Caco-2 (cell line): ENCODE data around the gene COLEC11. TPM values are rescaled to one million over a fixed set of nuclear protein-coding genes. Genes with fewer than 3 reads are reported as not detected.
A peak's percentile ranks its signal among the peaks of the same experiment; 100 is the strongest.

Experiments used
- BruUV-seq: library from RNA; stranded (reverse); fragments of 400-500 nt; replicated peaks from 2 replicates; lab custom pipeline; 2021; lab: Mats Ljungman, UMichigan
- CTCF ChIA-PET: fragments of 300-600 bp; sonication (Branson Sonifier 250); formaldehyde crosslinking; loops from one replicate; lab custom pipeline; 2022; ENCODE audit warnings: antibody characterized with exemption; lab: Charles Lee
- POLR2A ChIA-PET: fragments of 300-600 bp; sonication (Branson Sonifier 250); formaldehyde crosslinking; loops from one replicate; lab custom pipeline; 2022; ENCODE audit warnings: antibody characterized with exemption; lab: Charles Lee
- DNase-seq, 2 experiments: peaks; one replicate each; pipeline versions ENCODE4 v3.0.0 to v3.0.0-alpha.2; 2020 to 2022
- H3K27me3 ChIP-seq: replicated peaks from 2 replicates; pipeline ENCODE4 v1.6.0; 2011; ENCODE audit warnings: low read length; ENCODE audit not compliant: control insufficient read depth, insufficient read depth
- H3K36me3 ChIP-seq: 2 replicates; pipeline ENCODE4 v1.5.1; 2011; ENCODE audit warnings: low read length; ENCODE audit not compliant: control insufficient read depth, insufficient read depth
- H3K4me1 ChIP-seq: fragments of 250-450 bp; sonication (Bioruptor Pico); 2 replicates; pipeline ENCODE4 v1.5.1; 2020; ENCODE audit warnings: mild to moderate bottlenecking
- H3K4me3 ChIP-seq: 2 replicates; pipeline ENCODE4 v1.5.1; 2011; ENCODE audit warnings: low read depth, mild to moderate bottlenecking, control low read depth, low read length
- H3K9me3 ChIP-seq: fragments of 250-450 bp; sonication (Bioruptor Pico); 2 replicates; pipeline ENCODE4 v1.5.1; 2020; ENCODE audit warnings: mild to moderate bottlenecking, moderate library complexity
- H3K27ac Mint-ChIP-seq: one replicate; pipeline ENCODE4 v1.8.0; 2022; ENCODE audit warnings: mixed read lengths; ENCODE audit not compliant: unreplicated experiment
- H3K27me3 Mint-ChIP-seq: one replicate; pipeline ENCODE4 v1.8.0; 2022; ENCODE audit warnings: mixed read lengths; ENCODE audit not compliant: insufficient read depth, unreplicated experiment
- H3K36me3 Mint-ChIP-seq: one replicate; pipeline ENCODE4 v1.8.0; 2022; ENCODE audit warnings: mild to moderate bottlenecking, mixed read lengths; ENCODE audit not compliant: insufficient read depth, unreplicated experiment
- H3K4me1 Mint-ChIP-seq: one replicate; pipeline ENCODE4 v1.8.0; 2022; ENCODE audit warnings: low read depth, mixed read lengths; ENCODE audit not compliant: unreplicated experiment
- H3K4me3 Mint-ChIP-seq: one replicate; pipeline ENCODE4 v1.8.0; 2022; ENCODE audit warnings: mild to moderate bottlenecking, moderate library complexity, mixed read lengths; ENCODE audit not compliant: unreplicated experiment
- H3K9me3 Mint-ChIP-seq: one replicate; pipeline ENCODE4 v1.8.0; 2022; ENCODE audit warnings: mixed read lengths; ENCODE audit not compliant: unreplicated experiment
- intact Hi-C: fragments of 100-400 bp; cut with micrococcal nuclease; formaldehyde crosslinking; loops from one replicate; pipeline ENCODE4 v1.10.0; 2022; ENCODE audit not compliant: unreplicated experiment
- total RNA-seq: library from RNA; stranded (reverse); gene quantifications from 2 replicates; pipeline ENCODE4 v1.2.3, GENCODE V29; 2022
- TF ChIP-seq, protein P1 (sequence below), 2 experiments: fragments of 200-600 bp in 1 of 2; IDR thresholded peaks; 1 replicate in 1 of 2; 2 replicates in 1 of 2; pipeline versions ENCODE4 v1.5.1 to v1.8.0; 2011 to 2022; ENCODE audit warnings: antibody characterized with exemption in 1 of 2, control low read depth in 1 of 2, inconsistent platforms in 1 of 2, low read depth in 1 of 2, low read length in 1 of 2, mild to moderate bottlenecking in 1 of 2, moderate library complexity in 1 of 2; ENCODE audit not compliant: insufficient read depth in 1 of 2, severe bottlenecking in 1 of 2, unreplicated experiment in 1 of 2

Gene COLEC11
- total RNA-seq, 1 experiment from 2014 or later = not detected

- H3K4me1 Mint-ChIP-seq = no peaks in the 10 kb centered on the region
- Histone ChIP-seq H3K27me3 (no peaks in the 10 kb centered on the region), H3K4me3 (no peak overlapping the region), H3K36me3 (no peaks in the 10 kb centered on the region), H3K9me3 (no peaks in the 10 kb centered on the region), H3K4me1 (no peaks in the 10 kb centered on the region)
- BruUV-seq = no TSS peak
- TF ChIP-seq, protein P1, sequence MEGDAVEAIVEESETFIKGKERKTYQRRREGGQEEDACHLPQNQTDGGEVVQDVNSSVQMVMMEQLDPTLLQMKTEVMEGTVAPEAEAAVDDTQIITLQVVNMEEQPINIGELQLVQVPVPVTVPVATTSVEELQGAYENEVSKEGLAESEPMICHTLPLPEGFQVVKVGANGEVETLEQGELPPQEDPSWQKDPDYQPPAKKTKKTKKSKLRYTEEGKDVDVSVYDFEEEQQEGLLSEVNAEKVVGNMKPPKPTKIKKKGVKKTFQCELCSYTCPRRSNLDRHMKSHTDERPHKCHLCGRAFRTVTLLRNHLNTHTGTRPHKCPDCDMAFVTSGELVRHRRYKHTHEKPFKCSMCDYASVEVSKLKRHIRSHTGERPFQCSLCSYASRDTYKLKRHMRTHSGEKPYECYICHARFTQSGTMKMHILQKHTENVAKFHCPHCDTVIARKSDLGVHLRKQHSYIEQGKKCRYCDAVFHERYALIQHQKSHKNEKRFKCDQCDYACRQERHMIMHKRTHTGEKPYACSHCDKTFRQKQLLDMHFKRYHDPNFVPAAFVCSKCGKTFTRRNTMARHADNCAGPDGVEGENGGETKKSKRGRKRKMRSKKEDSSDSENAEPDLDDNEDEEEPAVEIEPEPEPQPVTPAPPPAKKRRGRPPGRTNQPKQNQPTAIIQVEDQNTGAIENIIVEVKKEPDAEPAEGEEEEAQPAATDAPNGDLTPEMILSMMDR (IDR thresholded peaks at IDR 0.05; ENCODE audit: insufficient read depth in 1 of 2, low read depth in 1 of 2, low read length in 1 of 2, severe bottlenecking in 1 of 2, unreplicated experiment in 1 of 2) = no peak
- DNase-seq = peak in 1 of 2 experiments; percentile 12
- H3K4me3 Mint-ChIP-seq = no peak overlapping the region
- H3K36me3 Mint-ChIP-seq = no peaks in the 10 kb centered on the region
- no peak overlapping the region for H3K27ac Mint-ChIP-seq
- H3K9me3 Mint-ChIP-seq = no peaks in the 10 kb centered on the region
- ChIA-PET POLR2A (no interaction called here), CTCF (no interaction called here)
- intact Hi-C loops = no loop called here
- peaks cover 3% of the 10 kb centered on the region for H3K27me3 Mint-ChIP-seq
Measured at GRCh38 chr2:3664925-3665324, 70.0 kb downstream of the COLEC11 start.

DNA sequence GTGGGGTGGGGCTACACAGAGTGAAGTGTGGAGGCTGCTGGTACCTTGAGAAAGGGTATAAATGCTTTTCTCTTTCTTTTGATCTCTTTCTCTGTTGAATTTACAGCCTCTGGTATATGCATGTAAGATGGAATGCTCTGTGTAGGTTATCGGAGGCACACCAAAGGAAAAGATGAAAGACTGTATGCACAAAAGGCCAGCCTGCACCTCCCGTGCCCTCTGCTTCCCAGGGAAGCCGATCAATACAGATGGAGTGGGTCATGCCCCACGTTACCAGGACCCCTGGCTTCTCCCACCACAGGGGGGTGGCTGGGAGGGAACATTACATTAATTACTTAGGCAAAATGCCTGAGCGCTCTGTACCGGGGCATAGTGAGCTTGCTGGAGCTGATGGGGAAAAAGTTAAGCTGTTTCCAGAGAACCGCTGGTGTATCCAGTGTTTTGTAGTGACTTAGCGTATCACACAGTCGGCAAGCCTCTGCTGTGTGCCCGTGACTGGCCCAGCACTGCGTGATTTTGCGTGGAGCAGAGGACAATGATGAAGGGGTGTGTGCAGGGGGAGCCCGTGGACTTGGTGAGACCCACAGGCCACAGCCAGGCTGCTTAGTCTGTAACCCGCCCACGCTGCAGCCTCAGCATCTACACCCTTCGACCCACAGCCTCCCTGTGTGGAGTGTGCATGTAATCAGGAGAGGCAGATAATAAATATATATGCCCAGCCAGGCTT is 71.1 kb downstream of the COLEC11 start:
- Mint-ChIP-seq H3K27ac (no peak overlapping the region), H3K9me3 (no peaks in the 10 kb centered on the region), H3K27me3 (peaks cover 3% of the 10 kb centered on the region), H3K4me3 (no peak overlapping the region), H3K36me3 (no peaks in the 10 kb centered on the region), H3K4me1 (no peaks in the 10 kb centered on the region)
- Histone ChIP-seq H3K36me3 (no peaks in the 10 kb centered on the region), H3K4me1 (no peaks in the 10 kb centered on the region), H3K9me3 (no peaks in the 10 kb centered on the region), H3K27me3 (no peaks in the 10 kb centered on the region), H3K4me3 (no peak overlapping the region)
- TF ChIP-seq, protein P1 (IDR thresholded peaks at IDR 0.05; ENCODE audit: insufficient read depth in 1 of 2, low read depth in 1 of 2, low read length in 1 of 2, severe bottlenecking in 1 of 2, unreplicated experiment in 1 of 2) = no peak
- CTCF ChIA-PET = no interaction called here
- POLR2A ChIA-PET = no interaction called here
- DNase-seq = peak in 1 of 2 experiments; percentile 10
- BruUV-seq = no TSS peak
- intact Hi-C loops = no loop called here

DNA sequence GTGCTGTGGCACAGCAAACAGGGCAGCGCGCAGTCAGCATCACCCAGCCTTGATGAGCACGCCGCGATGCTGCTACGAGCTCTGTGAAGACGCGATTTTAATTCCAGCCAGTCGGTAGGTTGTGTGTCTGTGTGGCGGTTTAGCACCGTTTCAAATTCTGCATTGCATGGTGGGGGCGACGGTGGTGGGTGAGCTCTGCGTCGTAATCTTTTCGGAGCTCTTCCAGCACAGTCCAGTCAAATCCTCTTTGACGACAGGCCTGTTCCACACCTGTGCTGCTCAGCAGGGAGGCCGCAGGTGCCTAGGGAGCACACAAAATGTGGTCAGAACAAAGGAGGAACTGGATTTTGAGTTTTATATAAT is 71.7 kb downstream of the COLEC11 start:
- Mint-ChIP-seq H3K9me3 (no peaks in the 10 kb centered on the region), H3K27me3 (peaks cover 3% of the 10 kb centered on the region), H3K4me3 (no peak overlapping the region), H3K27ac (no peak overlapping the region), H3K4me1 (no peaks in the 10 kb centered on the region), H3K36me3 (no peaks in the 10 kb centered on the region)
- TF ChIP-seq, protein P1 (IDR thresholded peaks at IDR 0.05; ENCODE audit: insufficient read depth in 1 of 2, low read depth in 1 of 2, low read length in 1 of 2, severe bottlenecking in 1 of 2, unreplicated experiment in 1 of 2) = no peak
- intact Hi-C loops = no loop called here
- ChIA-PET POLR2A (no interaction called here), CTCF (no interaction called here)
- H3K9me3 ChIP-seq = no peaks in the 10 kb centered on the region
- H3K4me1 ChIP-seq = no peaks in the 10 kb centered on the region
- DNase-seq = peak in 1 of 2 experiments; percentile 9
- no TSS peak for BruUV-seq
- H3K4me3 ChIP-seq = no peak overlapping the region
- H3K27me3 ChIP-seq = no peaks in the 10 kb centered on the region
- no peaks in the 10 kb centered on the region for H3K36me3 ChIP-seq
